ENCODE data around the gene KRTAP10-11.

KRTAP10-11 gene

DNA sequence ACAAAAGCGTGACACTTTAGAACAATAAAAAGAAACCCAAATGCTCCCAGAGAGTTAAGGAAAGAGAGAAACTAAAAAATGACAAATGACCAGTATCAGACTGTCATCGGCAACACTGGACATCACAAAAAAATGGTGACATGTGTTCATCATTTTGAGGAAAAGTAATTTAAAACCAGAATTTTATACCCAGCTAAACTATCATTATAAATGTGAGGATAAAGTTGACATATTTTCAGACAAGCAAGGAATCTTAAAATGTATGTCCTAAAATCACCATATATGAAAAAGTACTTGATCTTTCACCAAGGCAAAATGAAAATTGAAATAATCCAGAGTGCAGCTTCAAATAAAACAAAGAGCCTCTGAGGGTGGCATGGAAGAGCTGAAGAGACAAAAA, 1.3 kb upstream of the KRTAP10-11 start:
- in situ Hi-C loops (cut with MboI; ENCODE audit: low pct_unique_long_range_greater_than_20kb, low sequenced_read_pairs, unreplicated experiment) = no loop called here
- no peak for DNase-seq (ENCODE audit: low spot score)
- TF ChIP-seq, protein P1, sequence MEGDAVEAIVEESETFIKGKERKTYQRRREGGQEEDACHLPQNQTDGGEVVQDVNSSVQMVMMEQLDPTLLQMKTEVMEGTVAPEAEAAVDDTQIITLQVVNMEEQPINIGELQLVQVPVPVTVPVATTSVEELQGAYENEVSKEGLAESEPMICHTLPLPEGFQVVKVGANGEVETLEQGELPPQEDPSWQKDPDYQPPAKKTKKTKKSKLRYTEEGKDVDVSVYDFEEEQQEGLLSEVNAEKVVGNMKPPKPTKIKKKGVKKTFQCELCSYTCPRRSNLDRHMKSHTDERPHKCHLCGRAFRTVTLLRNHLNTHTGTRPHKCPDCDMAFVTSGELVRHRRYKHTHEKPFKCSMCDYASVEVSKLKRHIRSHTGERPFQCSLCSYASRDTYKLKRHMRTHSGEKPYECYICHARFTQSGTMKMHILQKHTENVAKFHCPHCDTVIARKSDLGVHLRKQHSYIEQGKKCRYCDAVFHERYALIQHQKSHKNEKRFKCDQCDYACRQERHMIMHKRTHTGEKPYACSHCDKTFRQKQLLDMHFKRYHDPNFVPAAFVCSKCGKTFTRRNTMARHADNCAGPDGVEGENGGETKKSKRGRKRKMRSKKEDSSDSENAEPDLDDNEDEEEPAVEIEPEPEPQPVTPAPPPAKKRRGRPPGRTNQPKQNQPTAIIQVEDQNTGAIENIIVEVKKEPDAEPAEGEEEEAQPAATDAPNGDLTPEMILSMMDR (IDR thresholded peaks at IDR 0.05; ENCODE audit: extremely low read depth, insufficient read depth, missing control alignments) = no peak

DNA sequence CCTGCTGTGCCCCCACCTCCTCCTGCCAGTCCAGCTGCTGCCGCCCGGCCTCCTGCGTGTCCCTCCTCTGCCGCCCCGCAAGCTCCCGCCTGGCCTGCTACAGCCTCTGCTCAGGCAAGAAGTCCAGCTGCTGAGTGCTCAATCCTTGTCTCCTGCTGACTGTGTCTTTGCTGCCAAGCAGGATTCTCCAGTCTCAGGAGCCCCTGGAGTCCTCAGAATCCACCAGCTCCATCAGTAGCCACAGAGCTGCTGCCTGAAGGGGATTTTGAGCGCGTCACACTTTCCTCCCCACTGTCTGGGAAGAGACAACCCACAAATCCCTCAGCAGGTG, 973 bp downstream of the KRTAP10-11 start:
- no peak for DNase-seq (ENCODE audit: low spot score)
- in situ Hi-C loops (cut with MboI; ENCODE audit: low pct_unique_long_range_greater_than_20kb, low sequenced_read_pairs, unreplicated experiment) = no loop called here
- TF ChIP-seq, protein P1 (IDR thresholded peaks at IDR 0.05; ENCODE audit: extremely low read depth, insufficient read depth, missing control alignments) = no peak

DNA sequence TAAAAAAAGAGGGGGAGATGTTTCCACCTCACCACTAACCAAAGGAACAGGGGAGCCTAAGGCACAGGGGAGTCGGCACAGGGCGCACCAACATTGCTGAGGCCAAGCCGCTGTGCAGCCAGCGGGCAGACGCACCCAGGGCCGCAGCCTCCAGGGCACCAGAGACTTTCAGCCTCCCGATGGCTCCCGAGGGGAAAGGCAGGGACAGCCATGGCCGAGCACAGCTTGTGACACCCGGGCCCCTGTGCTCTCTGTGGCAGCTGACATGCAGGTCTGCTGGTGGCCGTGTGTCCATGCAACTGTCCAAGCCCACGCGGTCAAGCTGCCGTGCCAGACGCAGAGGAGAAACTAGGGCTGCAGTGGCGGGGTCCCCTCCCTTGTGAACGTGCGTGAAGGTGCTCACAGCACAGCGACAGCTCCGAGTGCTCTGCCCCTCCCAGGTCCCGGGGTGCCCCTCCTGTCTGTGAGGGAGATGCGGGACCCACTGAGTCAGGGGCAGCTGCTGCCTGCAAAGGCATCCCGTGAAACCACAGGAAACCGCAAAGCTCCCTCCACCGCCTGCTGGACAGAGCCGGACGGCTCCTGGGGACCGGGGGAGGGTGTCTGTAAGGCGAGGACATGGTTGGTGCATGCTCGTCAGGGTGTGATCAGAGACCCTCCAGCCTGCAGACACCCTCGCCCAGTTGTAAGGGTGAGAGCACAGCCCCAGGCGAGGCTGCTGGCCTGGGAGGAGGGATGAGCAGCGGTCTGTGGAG, 2.5 kb downstream of the KRTAP10-11 start:
- TF ChIP-seq, protein P1 (IDR thresholded peaks at IDR 0.05; ENCODE audit: extremely low read depth, insufficient read depth, missing control alignments) = no peak
- in situ Hi-C loops (cut with MboI; ENCODE audit: low pct_unique_long_range_greater_than_20kb, low sequenced_read_pairs, unreplicated experiment) = no loop called here
- no peak for DNase-seq (ENCODE audit: low spot score)

DNA sequence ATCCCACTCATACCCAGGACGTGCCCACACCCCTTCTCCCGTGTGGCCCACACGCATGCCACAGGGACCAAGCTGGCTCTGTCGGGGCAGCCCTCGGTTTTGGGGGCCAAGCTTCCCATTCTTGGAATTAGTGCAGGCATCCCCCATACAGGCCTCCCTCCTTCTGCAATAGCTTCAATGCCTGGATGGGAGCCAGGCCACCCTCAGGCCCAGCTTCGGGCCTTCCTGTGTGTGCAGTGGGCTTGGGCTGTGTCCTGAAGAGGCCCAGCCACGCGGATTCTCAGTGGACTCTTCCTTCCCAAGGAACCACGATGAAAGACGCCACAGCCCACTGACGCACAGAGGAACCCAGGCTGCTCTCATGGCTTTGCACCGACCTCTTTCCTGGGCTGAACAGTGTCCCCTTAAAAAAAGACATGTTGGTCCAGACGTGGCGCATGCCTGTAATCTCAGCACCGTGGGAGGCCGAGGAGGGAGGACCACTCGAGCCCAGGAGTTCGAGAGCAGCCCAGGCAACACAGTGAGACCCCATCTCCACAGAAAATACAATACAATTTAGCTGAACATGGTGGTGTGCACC, 3.4 kb downstream of the KRTAP10-11 start:
- TF ChIP-seq, protein P1 (IDR thresholded peaks at IDR 0.05; ENCODE audit: extremely low read depth, insufficient read depth, missing control alignments) = no peak
- DNase-seq (ENCODE audit: low spot score) = no peak
- in situ Hi-C loops (cut with MboI; ENCODE audit: low pct_unique_long_range_greater_than_20kb, low sequenced_read_pairs, unreplicated experiment) = no loop called here

DNA sequence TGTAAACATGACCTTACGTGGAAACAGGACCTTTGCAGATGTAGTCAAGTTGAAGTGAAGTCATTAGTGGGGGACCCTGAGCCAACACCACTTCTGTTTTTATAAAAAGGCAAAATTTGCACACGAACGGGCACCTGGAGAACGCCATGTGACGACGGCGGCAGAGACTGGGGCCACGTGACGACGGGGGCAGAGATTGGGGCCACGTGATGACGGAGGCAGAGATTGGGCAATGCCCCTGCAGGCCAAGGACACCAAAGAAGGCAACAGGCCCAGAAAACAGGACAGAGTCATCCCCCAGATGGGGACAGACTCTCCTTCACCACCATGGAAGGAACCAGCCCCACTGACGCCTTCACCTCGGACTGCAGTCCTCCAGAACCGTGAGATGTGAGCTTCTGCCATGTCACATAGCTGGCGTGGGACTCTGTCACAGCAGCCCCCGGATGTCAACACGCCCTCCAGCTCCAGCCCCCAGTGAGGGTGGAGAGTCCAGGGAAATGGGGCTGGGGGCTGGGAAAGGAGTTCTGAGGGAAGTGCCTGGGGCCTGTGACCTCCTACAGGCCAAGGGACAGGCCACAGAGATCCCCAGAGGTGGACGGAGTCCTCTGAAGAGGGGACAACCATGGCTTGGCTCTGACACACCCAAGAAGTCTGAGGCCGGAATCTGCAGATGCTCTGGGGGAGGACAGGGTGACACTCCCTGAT, 4.2 kb downstream of the KRTAP10-11 start:
- DNase-seq (ENCODE audit: low spot score) = no peak
- TF ChIP-seq, protein P1 (IDR thresholded peaks at IDR 0.05; ENCODE audit: extremely low read depth, insufficient read depth, missing control alignments) = no peak
- in situ Hi-C loops (cut with MboI; ENCODE audit: low pct_unique_long_range_greater_than_20kb, low sequenced_read_pairs, unreplicated experiment) = no loop called here

DNA sequence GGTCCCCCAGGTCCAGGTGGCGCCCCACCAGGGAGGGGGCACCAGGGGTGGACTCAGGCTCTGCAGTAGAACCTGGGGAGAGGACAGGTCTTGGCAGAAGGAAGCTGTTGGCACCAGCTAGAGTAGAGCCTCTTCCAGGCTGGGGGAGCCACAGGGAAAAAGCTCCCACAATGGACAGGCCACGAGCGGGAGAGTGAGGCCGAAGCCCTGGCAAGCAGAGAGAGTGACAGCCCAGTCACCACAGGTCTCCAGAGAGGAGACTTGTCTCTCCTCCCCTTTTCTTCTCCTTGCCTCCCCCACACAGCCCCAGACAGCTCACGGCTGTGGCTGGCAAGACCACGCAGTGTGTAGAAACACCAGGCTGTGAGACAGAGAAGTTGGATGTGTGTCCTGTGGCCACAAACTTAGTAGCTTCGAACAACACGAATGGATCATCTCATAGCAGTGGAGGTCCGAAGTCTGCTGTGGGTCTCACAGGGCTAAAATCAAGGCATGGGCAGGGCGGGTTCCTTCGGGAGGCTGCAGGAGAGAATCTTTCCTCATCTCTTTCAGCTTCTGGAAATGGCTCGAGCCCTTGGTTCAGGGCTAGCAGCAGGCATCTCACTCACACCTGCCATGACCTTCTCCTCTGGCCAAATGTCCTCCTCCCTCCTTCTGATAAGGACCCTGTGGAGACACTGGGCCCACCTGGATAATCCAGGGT, 4.9 kb downstream of the KRTAP10-11 start:
- no peak for DNase-seq (ENCODE audit: low spot score)
- TF ChIP-seq, protein P1 (IDR thresholded peaks at IDR 0.05; ENCODE audit: extremely low read depth, insufficient read depth, missing control alignments) = no peak
- in situ Hi-C loops (cut with MboI; ENCODE audit: low pct_unique_long_range_greater_than_20kb, low sequenced_read_pairs, unreplicated experiment) = no loop called here

Measured in GM13977 (cell line).